HG02970 (cell line): ENCODE results near the gene C1QL2.

Experiments
- ATAC-seq: cut with Tn5 transposase; IDR thresholded peaks from one replicate; pipeline ENCODE4 v1.9.1; 2021; ENCODE audit warnings: mild to moderate bottlenecking, moderate library complexity, moderate number of reproducible peaks; ENCODE audit not compliant: unreplicated experiment, low FRiP score

Gene C1QL2

DNA sequence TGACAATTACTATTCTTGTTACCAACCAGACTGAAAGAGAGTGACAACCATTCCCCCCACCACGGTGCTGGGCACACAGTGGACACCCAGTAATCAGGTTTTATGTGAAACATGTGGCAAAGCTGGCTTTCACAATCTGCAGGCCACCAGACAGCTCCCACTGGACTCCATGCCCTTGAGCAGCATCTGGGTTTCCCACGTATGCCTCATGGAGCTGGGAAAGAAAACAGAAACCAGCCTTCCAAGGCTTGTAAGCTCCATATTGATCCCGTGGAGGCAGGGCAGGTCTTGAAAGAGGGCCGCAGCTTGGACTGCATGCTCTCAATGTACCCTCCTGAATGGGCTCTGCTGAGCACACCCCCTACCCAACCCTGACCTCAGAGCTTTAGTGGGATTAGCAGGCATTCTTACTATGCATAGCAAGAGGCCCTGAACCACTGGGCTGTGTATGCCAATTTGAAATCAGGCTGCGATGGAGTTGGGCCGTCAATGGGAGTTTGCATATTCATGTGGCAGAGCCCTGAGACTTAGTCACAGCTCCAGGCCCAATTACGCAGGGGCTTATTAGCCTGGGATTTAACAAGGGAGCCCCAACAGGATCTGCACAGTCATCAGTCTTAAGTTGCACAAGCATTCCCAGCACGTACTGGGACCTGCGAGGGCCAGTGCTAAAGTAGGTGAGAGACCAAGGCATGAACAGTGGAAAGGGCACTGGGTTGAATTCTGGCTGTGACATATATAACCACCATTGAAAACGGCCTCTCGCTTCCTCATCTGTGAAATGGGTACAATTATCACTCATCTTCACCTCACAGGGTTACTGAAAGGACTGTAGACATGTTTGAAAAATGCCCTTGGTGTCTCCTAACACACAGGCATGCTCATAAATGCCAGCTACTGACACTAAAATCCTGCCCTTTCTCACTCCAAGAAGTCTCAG, 10.5 kb downstream of the C1QL2 start:
- ATAC-seq: no peak

- no peak for ATAC-seq
Measured at GRCh38 chr2:119144806-119145205, 13.7 kb downstream of the C1QL2 start.

- ATAC-seq: no peak
Measured at GRCh38 chr2:119142824-119143223, 15.7 kb downstream of the C1QL2 start.

DNA sequence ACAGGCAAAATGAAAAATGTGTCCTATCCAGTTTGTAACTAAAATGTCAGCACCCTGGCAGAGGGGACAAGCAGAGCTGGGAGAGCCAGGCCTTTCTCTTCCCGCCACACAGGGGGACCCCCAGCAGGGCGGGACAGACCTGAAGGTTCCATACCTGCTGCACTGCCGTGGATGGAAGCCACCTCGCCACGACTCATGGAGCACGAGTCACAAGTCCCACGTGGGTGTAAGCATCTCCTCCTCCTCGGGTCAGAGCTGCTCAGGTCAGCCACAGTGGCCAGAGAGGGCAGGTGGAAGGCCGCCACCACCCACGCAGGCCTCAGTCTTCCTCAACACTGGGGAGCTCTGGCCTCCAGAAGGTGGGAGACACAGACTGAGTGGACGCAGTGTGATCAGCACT, 21.0 kb downstream of the C1QL2 start:
- no peak for ATAC-seq

GRCh38 chr2:119136872-119137271, 21.7 kb downstream of the C1QL2 start:
- no peak for ATAC-seq

- no peak for ATAC-seq
Measured at GRCh38 chr2:119136093-119136492, 22.5 kb downstream of the C1QL2 start.

DNA sequence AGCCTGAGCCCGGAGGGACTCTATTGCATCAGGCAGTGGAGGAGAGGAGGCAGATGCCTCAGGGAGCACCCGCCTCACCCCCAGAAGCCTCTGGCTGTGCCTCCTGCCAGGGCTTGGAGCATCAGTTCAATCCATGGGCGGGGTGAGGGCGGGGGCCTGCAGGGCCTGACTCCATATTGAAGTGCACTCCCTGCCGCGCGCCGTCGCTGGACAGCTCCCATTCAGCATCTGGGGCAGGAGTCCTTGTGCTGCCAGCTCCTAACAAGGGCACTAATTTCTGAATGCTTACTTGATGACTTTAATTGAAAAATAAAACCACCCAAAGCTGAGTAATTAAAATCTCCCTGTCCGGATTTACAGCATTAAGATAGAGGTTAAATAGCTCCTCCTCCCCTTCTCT, 23.8 kb downstream of the C1QL2 start:
- ATAC-seq: no peak

DNA sequence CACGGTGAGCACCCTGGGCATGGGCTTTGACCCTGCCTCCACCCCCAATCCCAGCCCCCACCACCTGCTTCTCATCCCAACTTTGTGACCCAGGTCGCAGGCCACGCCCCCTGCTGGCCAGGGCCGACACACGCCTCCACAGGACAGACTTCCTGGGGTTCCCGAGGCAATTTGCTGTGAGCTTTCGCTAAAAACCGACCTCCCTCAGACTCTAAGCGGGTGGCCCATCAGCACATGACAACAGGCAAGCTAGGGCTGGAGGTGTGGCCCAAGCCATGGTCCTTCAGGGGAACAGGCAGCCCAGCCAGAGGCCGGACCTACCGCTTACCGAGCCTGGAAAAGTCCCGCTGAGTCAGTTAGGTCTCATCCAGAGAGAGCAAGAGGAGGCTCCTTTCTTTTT, 31.9 kb downstream of the C1QL2 start:
- no peak for ATAC-seq

DNA sequence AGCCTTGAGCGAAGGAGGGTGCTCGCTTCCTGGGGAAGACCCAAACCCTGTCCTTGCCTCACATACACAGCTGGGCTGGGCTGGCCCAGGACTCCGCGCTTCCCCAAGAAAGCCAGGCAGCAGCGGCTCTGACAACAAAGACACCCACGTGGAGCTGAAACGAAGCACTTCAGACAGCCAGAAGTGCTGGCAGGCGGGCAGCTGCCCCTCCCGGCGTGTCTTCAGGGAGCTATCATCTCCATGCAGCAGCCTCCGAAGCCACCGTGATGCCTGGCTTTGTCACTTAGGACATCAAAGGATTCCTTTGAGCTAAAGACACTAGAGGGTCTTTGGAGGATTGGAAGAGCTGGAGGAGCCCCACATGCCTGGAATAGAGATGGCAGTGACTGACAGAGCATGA, 35.2 kb downstream of the C1QL2 start:
- ATAC-seq: no peak

DNA sequence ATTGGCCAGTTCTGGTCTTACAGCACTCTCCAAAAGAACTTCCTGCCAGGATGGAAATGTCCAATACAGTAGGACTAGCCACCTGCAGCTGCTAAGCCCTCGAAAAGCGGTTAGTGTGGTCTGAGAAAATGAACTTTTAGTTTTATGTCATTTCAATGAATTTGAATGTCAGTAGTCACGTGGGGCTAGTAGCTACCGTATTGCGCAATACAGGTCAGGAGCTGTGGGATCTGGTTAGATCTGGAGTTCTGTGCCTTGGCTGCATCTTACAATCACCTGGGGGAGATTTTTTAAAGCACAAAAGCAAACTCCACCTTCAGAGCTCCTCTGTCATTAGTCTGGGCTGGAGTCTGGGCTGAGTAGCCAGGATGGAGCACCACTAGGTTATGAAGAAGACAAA, 35.9 kb downstream of the C1QL2 start:
- no peak for ATAC-seq

DNA sequence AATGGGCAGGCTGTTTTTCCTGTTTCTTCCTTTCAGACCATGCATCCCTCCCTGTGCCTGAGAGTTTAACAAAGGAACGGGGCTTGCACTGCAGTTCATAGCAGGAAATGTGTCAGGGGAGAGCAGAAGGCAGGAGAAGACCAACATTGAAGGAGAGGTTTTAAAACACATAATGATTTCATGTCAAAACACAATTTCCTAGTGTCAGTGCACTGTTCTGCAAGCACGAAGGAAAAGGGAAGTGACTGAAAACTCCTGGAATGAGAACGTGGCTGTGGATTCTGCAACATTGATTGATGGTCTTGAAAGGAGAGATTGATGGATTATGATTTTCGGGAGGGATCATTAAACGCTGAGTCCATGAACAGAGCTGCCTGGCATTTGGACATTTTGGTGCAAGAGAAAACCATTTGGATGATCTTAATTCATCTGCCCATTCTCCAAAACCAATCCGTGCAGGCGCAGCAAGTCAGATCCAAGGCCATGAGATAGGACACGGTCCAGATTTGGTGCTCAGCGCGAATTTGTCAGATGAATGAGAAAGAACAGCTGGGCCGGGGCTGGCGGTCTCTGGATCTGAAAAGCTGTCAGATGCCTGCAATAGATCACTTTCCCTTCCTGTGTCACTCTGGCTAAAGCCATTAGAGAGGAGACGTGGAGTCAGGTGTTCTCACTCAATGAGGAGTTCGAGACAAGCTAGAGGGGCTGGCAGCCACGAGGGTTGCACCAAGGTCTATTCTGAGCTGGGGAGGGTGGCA, 38.4 kb downstream of the C1QL2 start:
- no peak for ATAC-seq

GRCh38 chr2:119119076-119119785, 39.3 kb downstream of the C1QL2 start:
- ATAC-seq: no peak

DNA sequence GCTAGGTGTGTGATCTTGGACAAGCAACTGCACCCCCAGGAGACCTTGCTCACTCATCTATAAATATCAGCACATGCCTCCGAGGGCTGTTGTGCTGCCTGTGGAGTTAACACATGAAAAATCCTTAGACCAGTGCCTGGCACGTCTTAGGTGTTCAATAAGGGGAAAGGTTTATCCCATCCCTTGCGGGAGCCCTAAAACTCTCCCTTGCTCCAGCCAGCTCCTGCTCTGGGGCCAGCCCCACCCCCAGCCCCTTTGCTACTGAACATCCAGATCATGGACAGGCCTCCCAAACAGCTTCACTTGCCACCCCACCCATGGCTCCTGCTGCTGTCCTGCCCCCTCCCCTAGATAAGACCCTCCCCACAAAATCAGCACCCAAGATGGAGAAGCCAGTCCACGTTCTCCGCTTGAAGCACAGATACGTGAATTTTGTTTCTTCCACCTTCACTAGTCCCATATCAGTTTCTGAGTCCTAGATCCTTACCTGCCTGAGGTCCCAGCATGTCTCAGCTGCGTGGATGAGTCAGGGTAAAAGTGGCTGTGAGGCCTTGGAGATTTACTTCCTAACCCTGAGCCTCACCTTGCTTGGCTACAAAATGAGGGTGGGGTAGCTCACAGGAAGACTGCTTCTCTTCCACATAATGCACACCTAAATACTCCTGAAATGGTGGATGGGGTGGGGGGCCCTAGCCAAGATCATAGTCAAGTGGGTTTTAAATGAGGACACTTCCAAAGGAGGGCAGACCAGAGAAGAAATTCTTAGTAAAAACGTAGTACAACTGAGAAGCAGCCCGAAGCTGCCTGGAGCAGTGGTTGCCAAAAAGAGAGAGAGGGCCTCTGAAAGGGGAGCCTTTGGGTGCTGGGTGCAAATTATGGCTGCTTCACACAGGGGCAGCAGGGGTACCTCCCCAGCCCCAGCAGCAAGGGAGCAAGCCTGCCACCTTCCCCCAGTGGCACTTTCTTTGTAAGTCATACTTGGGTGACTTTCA, 40.4 kb downstream of the C1QL2 start:
- no peak for ATAC-seq

DNA sequence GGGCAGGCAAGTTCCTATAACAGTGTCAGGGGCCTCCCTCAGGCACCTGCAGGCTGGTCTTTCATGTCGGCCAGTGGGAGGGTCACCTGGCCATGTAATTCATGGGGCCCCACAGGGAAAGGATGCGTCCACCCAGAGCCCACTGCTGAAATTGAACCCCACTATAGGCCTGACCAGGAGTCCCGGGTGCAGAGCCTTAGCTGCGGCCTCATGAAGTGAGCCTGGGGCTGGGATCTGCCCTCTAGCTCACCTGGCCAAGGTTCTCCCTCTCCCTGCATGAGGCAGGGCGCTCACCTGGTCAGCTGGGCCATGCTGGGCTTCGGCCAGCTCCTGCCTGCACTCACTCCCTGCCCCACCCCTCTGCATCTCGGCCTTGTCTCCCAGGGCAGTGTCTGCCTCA, 41.1 kb downstream of the C1QL2 start:
- no peak for ATAC-seq

DNA sequence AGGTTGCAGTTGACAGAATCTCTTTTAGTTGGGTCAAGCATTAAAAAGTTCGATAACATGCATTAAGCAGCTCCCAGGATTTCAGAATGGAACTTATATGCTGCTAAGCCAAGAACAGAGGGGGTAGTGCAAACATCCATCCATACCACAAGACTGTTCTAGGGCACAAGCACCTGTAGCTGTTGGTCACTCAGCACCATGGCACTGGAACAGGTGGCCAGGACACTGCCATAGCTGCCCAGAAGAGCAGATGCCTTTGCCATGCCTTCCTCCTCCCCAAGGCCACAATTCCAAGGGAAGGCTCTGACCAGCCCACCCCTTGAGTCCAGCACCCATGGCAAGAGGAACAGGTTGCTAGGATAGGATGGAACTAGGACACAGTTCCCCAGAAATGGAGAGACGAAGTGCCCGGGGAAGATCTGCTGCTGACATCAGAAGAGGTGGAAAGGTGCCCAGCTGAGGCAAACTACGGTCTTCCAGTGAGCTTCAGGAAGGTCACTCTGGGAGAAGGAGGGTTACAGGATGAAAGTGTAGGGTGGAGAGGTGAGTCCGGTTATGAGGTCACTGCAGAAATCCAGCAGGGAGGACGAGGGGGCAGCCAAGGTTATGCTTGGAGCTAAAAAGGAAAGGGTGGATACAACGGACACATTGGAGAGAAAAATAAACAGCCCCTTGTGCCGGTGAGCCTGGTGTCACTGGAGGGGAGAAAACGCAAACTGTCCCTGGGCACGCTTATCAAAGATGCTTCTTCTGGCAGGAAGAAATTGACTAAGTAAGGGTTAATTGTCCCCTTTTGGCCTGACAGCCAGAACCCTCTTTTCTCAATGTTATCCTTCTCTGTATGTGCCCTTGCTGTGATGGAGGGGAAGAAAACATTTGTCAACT, 41.9 kb downstream of the C1QL2 start:
- no peak for ATAC-seq

DNA sequence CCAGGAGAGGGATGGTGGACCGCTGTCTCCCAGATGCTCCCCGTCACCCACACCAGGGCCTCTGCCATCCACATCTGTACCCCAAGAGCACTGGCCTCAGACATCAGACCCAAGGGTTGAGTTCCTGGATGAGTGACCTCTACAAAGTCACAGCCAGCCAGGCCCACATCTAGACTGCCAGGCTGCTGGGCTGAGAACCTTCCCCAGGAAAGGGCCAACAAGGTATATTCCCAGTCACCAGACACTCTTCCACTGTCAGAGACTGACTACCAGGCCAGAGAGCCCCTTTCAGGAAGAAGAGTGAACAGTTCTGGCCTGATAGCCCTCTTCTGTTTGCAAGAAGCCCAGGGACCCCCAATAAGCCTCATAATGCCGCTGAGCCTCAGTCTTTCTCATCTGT, 44.3 kb downstream of the C1QL2 start:
- no peak for ATAC-seq

DNA sequence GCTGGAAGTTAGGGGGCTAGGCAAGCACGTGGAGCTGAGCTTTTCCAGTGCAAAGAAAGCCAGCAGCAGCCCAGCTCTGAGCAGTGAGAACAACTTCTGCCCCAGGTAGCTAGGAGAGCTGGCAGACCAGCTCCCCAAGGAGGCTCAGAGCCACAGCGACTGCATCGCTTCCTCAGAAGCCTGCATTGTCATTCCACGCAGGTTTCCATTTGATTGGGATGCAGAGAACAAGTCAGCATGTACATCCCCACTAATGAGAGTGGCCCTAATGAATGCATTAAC, 45.1 kb downstream of the C1QL2 start:
- ATAC-seq: no peak

DNA sequence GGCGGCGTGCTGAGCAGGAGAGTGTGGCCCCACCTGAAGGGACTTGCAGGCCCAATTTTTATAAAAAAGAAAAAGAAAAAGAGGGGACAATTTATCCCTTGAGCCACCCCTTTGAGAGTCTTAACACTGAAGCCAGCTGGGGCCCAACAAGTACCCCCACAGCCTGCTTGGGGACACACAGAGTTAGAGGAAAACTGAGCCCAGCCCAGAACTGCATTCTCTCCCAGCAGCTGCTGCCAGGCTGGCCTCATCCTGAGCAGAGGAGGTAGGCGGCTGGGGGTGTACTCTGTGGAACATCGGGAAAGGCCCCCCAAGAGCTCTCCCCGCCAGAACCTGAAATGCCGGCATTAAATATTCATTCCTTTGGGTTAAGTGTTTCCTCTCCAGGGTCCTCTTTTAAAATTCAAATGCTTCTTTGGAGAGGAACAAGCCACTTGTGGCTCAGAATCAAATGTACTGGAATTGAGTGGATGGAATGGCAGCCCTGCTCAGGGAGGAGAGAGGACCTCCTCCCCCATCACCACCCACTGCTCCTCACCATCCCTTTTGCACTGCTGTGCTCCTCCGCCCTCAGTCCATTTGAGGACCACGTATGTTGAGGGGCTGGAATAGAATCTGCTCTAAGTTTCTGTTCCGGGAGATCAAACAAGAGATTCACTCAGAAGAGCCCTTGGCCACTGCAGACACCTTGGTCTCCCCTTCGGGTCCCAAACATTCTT, 45.6 kb downstream of the C1QL2 start:
- no peak for ATAC-seq

GRCh38 chr2:119112230-119112629, 46.3 kb downstream of the C1QL2 start:
- no peak for ATAC-seq
